Adrenal gland (tissue), 12 donors: ENCODE data around the gene FHL1. TPM values are rescaled to one million over a fixed set of nuclear protein-coding genes. Genes with fewer than 3 reads are reported as not detected.

Experiments
- DNase-seq, 7 donors: peaks; one replicate each; pipeline ENCODE4 v3.0.0-alpha.2; 2019 to 2020
- H3K27ac ChIP-seq, 5 donors: fragments of 200-600 bp; sonication (generic) in 4 of 5; 1 replicate in 3 of 5; 2 replicates in 2 of 5; pipeline versions ENCODE4 v1.5.1 to v1.8.0; 2016 to 2020; ENCODE audit warnings: mild to moderate bottlenecking in 1 of 5
- H3K27me3 ChIP-seq: fragments of 200-600 bp; 2 replicates; pipeline ENCODE4 v1.8.0; 2021
- H3K36me3 ChIP-seq, 2 donors: fragments of 200-600 bp; replicated peaks in 1 of 2; 1 replicate in 1 of 2; 2 replicates in 1 of 2; pipeline versions ENCODE4 v1.5.1 to v1.8.0; 2018 to 2022
- H3K4me1 ChIP-seq, 2 donors: fragments of 200-600 bp; replicated peaks in 1 of 2; 1 replicate in 1 of 2; 2 replicates in 1 of 2; pipeline versions ENCODE4 v1.5.1 to v1.8.0; 2018 to 2021
- H3K4me3 ChIP-seq, 4 donors: fragments of 200-600 bp; sonication (generic) in 3 of 4; one replicate each; pipeline ENCODE4 v1.5.1; 2016 to 2018
- H3K9me3 ChIP-seq, 3 donors: fragments of 200-600 bp; sonication (generic) in 1 of 3; replicated peaks in 1 of 3; 1 replicate in 2 of 3; 2 replicates in 1 of 3; pipeline versions ENCODE4 v1.5.1 to v1.8.0; 2016 to 2021
- CTCF ChIP-seq, 6 experiments: fragments of 450-650 bp in 4 of 6; fragments of 200-600 bp in 2 of 6; sonication (generic) in 1 of 6; IDR thresholded peaks; 1 replicate in 5 of 6; 2 replicates in 1 of 6; pipeline versions ENCODE4 v1.5.1 to v1.8.0; 2016 to 2021; ENCODE audit warnings: antibody characterized with exemption in 6 of 6, mild to moderate bottlenecking in 2 of 6, moderate library complexity in 1 of 6
- POLR2A ChIP-seq, 2 donors: fragments of 450-650 bp; IDR thresholded peaks; one replicate each; pipeline ENCODE4 v1.6.1; 2017; ENCODE audit warnings: antibody characterized with exemption in 2 of 2, mild to moderate bottlenecking in 2 of 2, moderate library complexity in 1 of 2
- WGBS, 4 donors: extraction: QIAGEN DNeasy Blood & Tissue Kit in 2 of 4; methylation state at CpG; one replicate each; pipeline versions ENCODE4 v1.1.5 to v1.1.7; 2013 to 2017; 5-methylcytosine and 5-hydroxymethylcytosine counted together
- intact Hi-C, 2 donors: fragments of 100-400 bp; cut with DNase I; formaldehyde crosslinking; loops; one replicate each; pipeline versions ENCODE4 v1.14.1 to v1.15.0; 2022 to 2023
- polyA plus RNA-seq, 3 donors: library from polyadenylated mRNA; stranded (reverse); fragments of 200-250 nt in 2 of 3; fragments of 350-450 nt in 1 of 3; fragmentation: Illumina TruSeq in 1 of 3; extraction: RNeasy Lipid Tissue Mini Kit (QIAGEN cat#74804) in 1 of 3; gene quantifications; one replicate each; pipeline ENCODE4 v1.2.3, GENCODE V29; 2013 to 2014
- total RNA-seq, 9 donors: library from RNA; depleted of rRNA in 4 of 9; stranded (reverse); fragments of >200 nt in 4 of 9; fragments of 120-200 nt in 1 of 9; fragmentation: NEBNext Ultra II Directional in 1 of 9; extraction: Animal tissue kit (Norgen Biotek cat#: 25700) in 1 of 9; gene quantifications; one replicate each; pipeline versions ENCODE4 v1.1.0 to v1.2.4, GENCODE V29; 2013 to 2023
- donor health status: healthy with polysubstance abuse.
- donor health status: Bipolar disorder and iron deficiency.
- donor health status: DM: yes; HTN: yes; CAD: no.
- donor health status: DM: no; HTN: no; CAD: no.
- donor health status: DM: no; HTN: no; CAD: no.
- donor health status: DM: yes; HTN: yes; CAD: no.

Gene FHL1
- total and polyA plus RNA-seq, 12 donors, result 23.2 to 78.0 (median 50.0) TPM

DNA sequence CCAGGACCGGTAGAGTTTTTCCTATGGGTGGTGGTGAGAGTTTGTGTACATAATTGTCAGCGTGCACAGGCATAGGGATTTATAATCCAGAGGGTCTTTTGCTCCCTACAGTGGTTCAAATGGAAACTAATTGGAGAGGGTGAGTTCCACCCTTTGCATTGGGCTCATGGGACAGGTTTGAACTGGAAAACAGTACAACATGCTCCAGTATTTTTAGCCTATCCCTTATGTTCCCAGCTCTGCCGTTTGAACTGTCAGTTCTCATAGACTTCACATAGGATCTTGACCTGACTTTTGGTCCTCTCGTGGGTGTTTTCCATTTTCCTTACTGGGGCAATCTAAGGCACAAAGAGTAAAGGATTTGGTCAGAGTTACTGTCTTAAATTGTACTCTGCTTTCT lies 31.8 kb downstream of the FHL1 start:
- no peak for TF ChIP-seq POLR2A (IDR thresholded peaks at IDR 0.05)
- TF ChIP-seq CTCF (IDR thresholded peaks at IDR 0.05), result no peak
- 61 to 82% (median 74%) methylated on average over 4 of the region's 4 CpGs for WGBS, 4 donors
- Histone ChIP-seq H3K4me3 (no peak overlapping the region), H3K9me3 (no peaks in the 10 kb centered on the region), H3K4me1 (peaks cover 9 to 20% of the 10 kb centered on the region in 2 donors), H3K27me3 (no peaks in the 10 kb centered on the region), H3K27ac (no peak overlapping the region), H3K36me3 (no peaks in the 10 kb centered on the region)
- intact Hi-C loops, result no loop called here
- no peak for DNase-seq

GRCh38 chrX:136182414-136182813 lies 35.1 kb downstream of the FHL1 start:
- WGBS, 4 donors, result 63 to 87% (median 77%) methylated on average over 3 of the region's 3 CpGs
- Histone ChIP-seq H3K36me3 (no peaks in the 10 kb centered on the region), H3K9me3 (no peaks in the 10 kb centered on the region), H3K4me3 (no peak overlapping the region), H3K4me1 (peaks cover 6 to 16% of the 10 kb centered on the region in 2 donors), H3K27me3 (no peaks in the 10 kb centered on the region), H3K27ac (no peak overlapping the region)
- intact Hi-C loops, result no loop called here
- DNase-seq, result no peak
- TF ChIP-seq POLR2A (IDR thresholded peaks at IDR 0.05) (no peak), CTCF (IDR thresholded peaks at IDR 0.05) (no peak)

- no peak for TF ChIP-seq CTCF (IDR thresholded peaks at IDR 0.05)
- no peak for TF ChIP-seq POLR2A (IDR thresholded peaks at IDR 0.05)
- H3K4me3 ChIP-seq, result no peak overlapping the region
- H3K4me1 ChIP-seq, result peaks cover 6 to 16% of the 10 kb centered on the region in 2 donors
- no peak overlapping the region for H3K27ac ChIP-seq
- H3K9me3 ChIP-seq, result no peaks in the 10 kb centered on the region
- WGBS, 4 donors, result 77 to 95% (median 88%) methylated on average over 4 of the region's 4 CpGs
- no peak for DNase-seq
- intact Hi-C loops, result no loop called here
- H3K36me3 ChIP-seq, result no peaks in the 10 kb centered on the region
- H3K27me3 ChIP-seq, result no peaks in the 10 kb centered on the region
These were observed 35.8 kb downstream of the FHL1 start for GRCh38 chrX:136183172-136183571.

GRCh38 chrX:136183917-136184316 lies 36.6 kb downstream of the FHL1 start:
- no peak overlapping the region for H3K27ac ChIP-seq
- no peaks in the 10 kb centered on the region for H3K27me3 ChIP-seq
- H3K36me3 ChIP-seq, result no peaks in the 10 kb centered on the region
- no peaks in the 10 kb centered on the region for H3K9me3 ChIP-seq
- intact Hi-C loops, result no loop called here
- no peak for TF ChIP-seq POLR2A (IDR thresholded peaks at IDR 0.05)
- no peak for TF ChIP-seq CTCF (IDR thresholded peaks at IDR 0.05)
- 21 to 55% (median 24%) methylated on average over 1 of the region's 1 CpG for WGBS, 4 donors
- peaks cover 6 to 16% of the 10 kb centered on the region in 2 donors for H3K4me1 ChIP-seq
- no peak for DNase-seq
- H3K4me3 ChIP-seq, result no peak overlapping the region
